Gastroesophageal sphincter (tissue), 3 donors: Measurements from ENCODE around the gene NCF4.

Source experiments
- CTCF ChIP-seq, 4 experiments: fragments of 200-600 bp in 2 of 4; fragments of 450-650 bp in 2 of 4; sonication (generic) in 1 of 4; IDR thresholded peaks; one replicate each; pipeline ENCODE4 v1.5.1; 2017 to 2019; ENCODE audit warnings: antibody characterized with exemption in 4 of 4, mild to moderate bottlenecking in 2 of 4, moderate library complexity in 2 of 4
- POLR2AphosphoS5 ChIP-seq: sonication (generic); formaldehyde crosslinking; IDR thresholded peaks from one replicate; pipeline ENCODE4 v1.6.1; 2017; ENCODE audit warnings: antibody characterized with exemption

- TF ChIP-seq CTCF (IDR thresholded peaks at IDR 0.05) (no peak), POLR2AphosphoS5 (no peak)
Observed at GRCh38 chr22:36874736-36875135, 13.9 kb downstream of the NCF4 start.
